NCI-H1092 (cell line): ENCODE results near the gene ARHGAP32.
"Not testable (repeated sequence)": the region's sequence is repeated elsewhere in the genome, so short reads cannot be mapped to it uniquely, and the experiment has no call there.

Source experiments
- DNase-seq: peaks from one replicate; lab custom pipeline; 2025; lab: John Stamatoyannopoulos, UW

The ARHGAP32 gene

GRCh38 chr11:129202646-129203045 lies 10.5 kb upstream of the ARHGAP32 start:
- no peak for DNase-seq

GRCh38 chr11:129195682-129196081 lies 3.6 kb upstream of the ARHGAP32 start:
- DNase-seq = no peak

GRCh38 chr11:129191649-129192048 lies 476 bp downstream of the ARHGAP32 start:
- DNase-seq = no peak

GRCh38 chr11:129190087-129190486 lies 2.0 kb downstream of the ARHGAP32 start:
- DNase-seq = no peak

GRCh38 chr11:129189646-129190045 lies 2.5 kb downstream of the ARHGAP32 start:
- no peak for DNase-seq

- DNase-seq = not testable (repeated sequence)
These were observed 7.0 kb downstream of the ARHGAP32 start for GRCh38 chr11:129185082-129185481.

- no peak for DNase-seq
These were observed 7.5 kb downstream of the ARHGAP32 start for GRCh38 chr11:129184581-129184980.

GRCh38 chr11:129167315-129167714 lies 24.8 kb downstream of the ARHGAP32 start:
- DNase-seq = no peak

- no peak for DNase-seq
These were observed 28.4 kb downstream of the ARHGAP32 start for GRCh38 chr11:129163714-129164164.

GRCh38 chr11:129157080-129157479 lies 35.0 kb downstream of the ARHGAP32 start:
- not testable (repeated sequence) for DNase-seq

- DNase-seq = no peak
These were observed 36.4 kb downstream of the ARHGAP32 start for GRCh38 chr11:129155745-129156144.

GRCh38 chr11:129148487-129148886 lies 43.6 kb downstream of the ARHGAP32 start:
- DNase-seq = no peak

- no peak for DNase-seq
These were observed 45.9 kb downstream of the ARHGAP32 start for GRCh38 chr11:129146191-129146590.

GRCh38 chr11:129145276-129145675 lies 46.8 kb downstream of the ARHGAP32 start:
- no peak for DNase-seq

- DNase-seq = no peak
These were observed 47.9 kb downstream of the ARHGAP32 start for GRCh38 chr11:129144256-129144655.

GRCh38 chr11:129143335-129143734 lies 48.8 kb downstream of the ARHGAP32 start:
- no peak for DNase-seq

GRCh38 chr11:129141748-129142523 lies 50.2 kb downstream of the ARHGAP32 start:
- no peak for DNase-seq

- DNase-seq = no peak
These were observed 60.8 kb downstream of the ARHGAP32 start for GRCh38 chr11:129131316-129131715.

- not testable (repeated sequence) for DNase-seq
These were observed 63.1 kb downstream of the ARHGAP32 start for GRCh38 chr11:129128881-129129620.

GRCh38 chr11:129119036-129119435 lies 73.1 kb downstream of the ARHGAP32 start:
- DNase-seq = no peak

- peak; percentile 67 for DNase-seq
These were observed 74.4 kb downstream of the ARHGAP32 start for GRCh38 chr11:129117595-129118350.
